DMS53 treated with DMSO at 0.1 percent for 48 hours (cell line): Measurements from ENCODE around the gene ZNF709.
"Not testable (repeated sequence)": the region's sequence is repeated elsewhere in the genome, so short reads cannot be mapped to it uniquely, and the experiment has no call there.

Experiments used
- DNase-seq: peaks from one replicate; lab custom pipeline; 2025; ENCODE audit not compliant: unreplicated experiment; lab: John Stamatoyannopoulos, UW

ZNF709 gene

DNA sequence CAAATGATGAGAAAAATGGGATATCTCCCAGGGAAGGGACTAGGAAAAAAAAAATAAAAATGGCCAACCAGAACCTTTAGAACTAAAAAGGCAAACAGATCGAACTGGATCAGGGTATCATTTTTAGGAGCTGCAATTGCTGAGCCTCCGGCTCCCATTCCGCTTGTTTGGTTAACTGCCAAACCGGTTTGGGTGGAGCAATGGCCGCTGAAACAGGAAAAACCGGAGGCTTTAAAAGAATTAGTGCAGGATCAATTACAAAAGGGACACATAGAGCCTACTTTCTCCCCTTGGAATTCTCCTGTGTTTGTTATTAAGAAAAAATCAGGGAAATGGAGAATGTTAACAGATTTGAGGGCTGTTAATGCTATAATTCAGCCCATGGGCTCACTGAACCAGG, 31.1 kb downstream of the ZNF709 start:
- peak; percentile 1 for DNase-seq

DNA sequence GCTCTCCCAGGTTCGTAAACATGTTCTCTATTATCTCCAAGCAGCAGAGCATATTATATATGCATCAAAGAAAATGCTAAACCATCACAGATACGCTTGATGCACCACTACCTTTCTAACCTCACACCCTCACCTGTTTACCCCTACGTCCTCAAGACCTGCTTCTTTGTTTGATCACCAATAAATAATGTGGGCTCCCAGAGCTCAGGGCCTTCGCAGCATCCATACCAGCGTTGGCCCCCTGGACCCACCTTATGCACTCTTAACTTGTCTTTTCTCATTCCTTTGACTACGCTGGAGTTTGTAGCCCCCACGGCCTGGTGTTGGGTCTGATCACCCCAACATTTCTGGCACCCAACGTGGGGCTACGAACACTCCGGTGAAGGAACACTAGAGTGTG, 33.8 kb downstream of the ZNF709 start:
- no peak for DNase-seq

DNA sequence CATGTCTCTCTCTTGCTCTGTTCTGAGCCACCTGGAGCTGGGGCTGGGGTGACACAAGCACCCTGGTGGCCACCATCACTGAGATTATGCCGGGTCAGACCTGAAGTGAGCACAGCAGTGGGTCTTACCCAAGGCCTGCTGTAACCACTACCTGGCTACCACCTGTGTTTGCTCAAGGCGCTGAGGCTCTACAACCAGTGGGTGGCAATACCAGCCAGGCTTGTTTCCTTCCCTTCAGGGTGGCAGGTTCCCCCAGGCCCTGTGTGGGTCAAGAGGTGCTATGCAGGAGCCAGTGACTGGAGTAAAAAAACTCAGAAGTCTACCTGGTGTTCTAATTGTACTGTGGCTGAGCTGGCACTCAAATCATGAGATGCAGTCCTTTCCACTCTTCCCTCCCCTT, 35.8 kb downstream of the ZNF709 start:
- DNase-seq, result no peak

DNA sequence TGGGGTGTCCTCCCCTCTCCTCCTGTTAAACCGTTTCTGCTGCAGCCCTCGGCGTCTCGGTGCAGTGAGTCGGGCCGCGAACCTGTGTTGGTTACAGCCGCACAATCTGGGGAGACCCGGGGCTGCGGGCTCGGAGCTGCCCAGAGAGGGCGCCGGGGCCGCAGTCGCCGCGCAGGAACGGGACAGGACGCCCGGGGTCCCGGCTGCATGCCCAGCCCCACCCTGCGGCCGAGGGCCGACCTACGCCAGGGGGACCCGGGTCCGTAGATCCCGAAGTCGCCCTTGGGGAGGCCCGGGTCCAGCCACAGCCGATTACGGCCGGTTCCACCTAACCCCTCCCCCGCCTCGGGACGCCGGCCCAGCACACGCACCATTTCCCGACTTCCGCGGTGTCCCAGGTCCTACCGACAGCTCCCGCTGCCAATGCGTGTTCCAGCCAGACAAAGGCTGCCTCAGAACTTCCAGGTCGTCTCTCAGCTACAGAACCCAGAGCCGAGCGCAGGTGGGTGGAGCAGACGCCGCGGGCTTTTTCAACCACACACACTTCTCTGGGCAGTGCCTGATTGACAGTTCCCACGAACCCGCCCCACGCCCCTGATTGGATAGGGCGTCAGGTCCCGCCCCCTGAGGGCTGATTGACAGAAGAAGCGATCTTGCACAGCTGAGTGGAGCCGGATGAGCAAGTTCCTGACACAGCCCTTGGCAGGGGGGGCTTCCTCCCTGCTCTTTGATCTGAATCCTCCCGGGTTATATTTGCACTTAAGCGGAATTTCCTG, 43.9 kb downstream of the ZNF709 start, which contains the start of gene ZNF443:
Gene ZNF443 (minus strand): TSS at position 481 of the 776 bp plus-strand sequence. CDS start 107 bp downstream, at position 374.
- DNase-seq, result peak; percentile 85

DNA sequence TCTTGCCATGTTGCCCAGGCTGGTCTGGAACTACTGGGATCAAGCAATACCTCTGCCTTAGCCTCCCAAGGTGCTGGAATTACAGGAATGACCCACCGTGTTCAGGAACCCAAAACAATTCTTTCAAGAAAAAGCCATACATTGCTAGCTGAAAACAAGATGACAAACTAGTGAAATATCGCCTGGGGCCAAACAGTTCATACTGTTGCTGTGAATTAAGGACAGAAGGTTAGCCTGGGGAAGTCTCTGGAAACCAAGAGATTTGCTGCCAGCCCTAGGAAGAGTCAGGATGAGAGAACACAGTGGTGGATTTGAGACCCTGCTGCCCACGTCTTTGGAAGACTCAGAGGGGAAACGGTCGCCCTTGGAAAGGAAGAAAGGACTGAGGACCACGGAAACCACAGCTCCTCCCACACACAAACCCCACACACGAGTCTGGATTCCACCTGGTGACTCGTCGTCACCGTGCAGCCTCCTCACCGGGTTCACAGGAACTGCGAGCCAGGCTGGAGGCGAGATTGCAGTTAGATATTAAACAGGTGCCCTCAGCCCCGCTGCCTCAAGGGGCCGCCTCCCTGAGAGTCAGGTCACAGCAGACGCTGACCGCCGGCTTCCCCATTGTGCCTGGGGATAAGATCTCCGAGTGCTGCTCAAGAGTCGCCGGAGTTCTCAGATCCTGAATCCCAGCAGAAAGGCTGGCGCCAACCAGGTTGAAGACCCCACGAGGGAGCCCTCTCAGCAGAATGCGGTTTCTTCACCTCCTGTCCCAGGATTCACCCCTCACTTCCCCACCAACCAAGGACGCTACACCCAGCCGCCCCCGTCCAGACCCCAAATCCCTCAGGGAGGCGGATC, 44.7 kb downstream of the ZNF709 start:
- peak; percentile 0 for DNase-seq

DNA sequence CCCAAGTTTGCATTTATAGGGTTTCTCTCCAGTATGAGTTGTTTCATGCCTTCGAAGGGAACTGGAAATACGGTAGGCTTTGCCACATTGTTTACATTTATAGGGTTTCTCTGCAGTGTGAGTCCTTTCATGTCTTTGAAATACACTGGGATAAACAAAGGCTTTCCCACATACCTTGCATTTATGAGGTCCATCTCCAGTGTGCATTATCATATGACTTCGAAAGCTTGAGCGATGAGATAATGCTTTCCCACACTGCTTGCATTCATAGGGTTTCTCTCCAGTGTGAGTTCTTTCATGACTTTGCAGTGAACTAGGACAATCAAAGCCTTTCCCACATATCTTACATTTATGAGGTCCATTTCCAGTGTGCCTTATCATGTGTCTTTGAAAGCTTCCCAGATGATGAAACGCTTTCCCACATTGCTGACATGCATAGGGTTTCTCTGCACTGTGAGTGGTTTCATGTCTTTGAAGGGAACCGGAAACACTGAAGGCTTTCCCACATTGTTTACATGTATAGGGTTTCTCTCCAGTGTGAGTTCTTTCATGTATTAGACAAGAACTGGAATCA, 53.8 kb downstream of the ZNF709 start:
- not testable (repeated sequence) for DNase-seq

DNA sequence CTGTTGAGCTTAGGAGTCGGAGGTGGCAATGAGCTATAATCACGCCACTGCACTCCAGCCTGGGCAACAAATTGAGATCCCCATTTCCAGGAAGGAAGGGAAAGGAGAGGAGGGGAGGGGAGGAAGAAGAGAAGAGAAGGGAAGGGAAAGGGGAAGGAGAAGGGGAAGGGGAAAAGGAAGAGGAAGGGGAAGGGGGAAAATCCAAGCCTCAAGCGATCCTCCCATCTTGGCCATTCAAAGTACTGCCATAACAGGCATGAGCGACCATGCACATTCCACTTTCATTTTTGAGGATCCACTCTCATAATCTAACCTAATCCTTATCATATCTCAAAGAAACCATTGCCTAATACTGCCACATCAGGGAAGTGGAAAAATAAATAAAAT, 58.7 kb downstream of the ZNF709 start:
- no peak for DNase-seq

DNA sequence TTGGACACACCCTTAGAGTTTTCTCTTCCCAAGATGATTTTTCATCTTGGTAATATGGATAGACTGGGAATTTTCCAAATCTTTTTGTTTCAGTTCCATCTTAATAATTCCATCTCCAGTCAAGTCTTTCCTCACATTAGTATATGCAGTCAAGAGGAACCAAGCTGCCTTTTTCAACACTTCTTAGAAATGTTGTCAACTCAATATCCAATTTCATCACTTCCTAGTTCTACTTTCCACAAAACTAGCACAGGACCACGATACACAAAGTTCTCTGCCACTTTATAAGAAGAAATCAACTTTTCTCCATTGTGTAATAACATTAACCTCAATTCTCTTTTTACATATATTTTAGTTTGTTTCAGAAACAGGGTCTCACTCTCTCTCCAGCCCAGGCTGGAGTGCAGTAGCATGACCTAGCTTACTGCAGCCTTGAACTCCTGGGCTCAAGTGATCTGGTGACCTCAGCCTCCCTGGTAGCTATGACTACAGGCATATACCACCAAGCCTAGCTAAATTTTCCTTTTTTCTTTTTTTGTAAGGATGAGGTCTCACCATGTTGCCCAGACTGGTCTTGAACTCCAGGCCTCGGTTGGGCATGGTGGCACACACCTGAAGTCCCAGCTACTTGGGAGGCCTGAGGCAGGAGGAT, 59.3 kb downstream of the ZNF709 start:
- DNase-seq, result no peak

DNA sequence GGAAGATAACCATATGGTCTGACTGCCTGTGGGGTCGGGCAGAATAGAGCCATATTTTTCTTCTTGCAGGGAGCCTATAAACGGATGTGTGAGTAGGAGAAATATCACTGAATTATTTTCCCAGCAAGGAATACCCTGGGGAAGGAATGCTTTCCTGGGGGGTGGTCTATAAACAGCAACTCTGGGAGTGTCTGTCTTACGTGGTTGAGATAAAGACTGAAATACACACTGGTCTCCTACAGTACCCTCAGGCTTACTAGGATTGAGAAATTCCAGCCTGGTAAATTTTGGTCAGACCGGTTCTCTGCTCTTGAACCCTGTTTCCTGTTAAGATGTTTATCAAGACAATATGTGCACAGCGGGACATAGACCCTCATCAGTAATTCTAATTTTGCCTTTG, 67.3 kb downstream of the ZNF709 start:
- not testable (repeated sequence) for DNase-seq

DNA sequence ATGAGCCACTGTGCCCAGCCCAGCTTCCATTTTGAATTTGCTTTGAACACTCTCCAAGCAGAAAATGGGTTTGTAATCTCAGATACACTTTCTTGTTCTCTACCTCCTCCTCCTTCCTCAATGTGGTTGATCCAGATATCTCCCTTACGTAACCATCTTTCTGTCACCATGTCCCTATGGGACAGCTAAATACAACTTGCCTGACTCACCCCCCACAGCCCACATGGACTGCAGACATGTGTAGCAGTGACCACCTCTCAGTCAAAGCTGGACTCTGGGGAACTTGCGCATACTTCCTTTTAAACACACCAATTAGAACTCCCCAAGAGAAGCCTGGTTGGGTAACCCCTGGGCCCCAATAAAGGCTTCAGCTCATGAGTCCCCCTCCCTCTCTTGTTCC, 72.7 kb downstream of the ZNF709 start:
- no peak for DNase-seq
